HG02885 (cell line): ENCODE measurements around the gene RBM17.
"Not testable (repeated sequence)": the region's sequence is repeated elsewhere in the genome, so short reads cannot be mapped to it uniquely, and the experiment has no call there.

ENCODE experiments used
- ATAC-seq: cut with Tn5 transposase; IDR thresholded peaks from one replicate; pipeline ENCODE4 v1.9.1; 2021; ENCODE audit warnings: mild to moderate bottlenecking; ENCODE audit not compliant: unreplicated experiment, poor library complexity

The RBM17 gene

DNA sequence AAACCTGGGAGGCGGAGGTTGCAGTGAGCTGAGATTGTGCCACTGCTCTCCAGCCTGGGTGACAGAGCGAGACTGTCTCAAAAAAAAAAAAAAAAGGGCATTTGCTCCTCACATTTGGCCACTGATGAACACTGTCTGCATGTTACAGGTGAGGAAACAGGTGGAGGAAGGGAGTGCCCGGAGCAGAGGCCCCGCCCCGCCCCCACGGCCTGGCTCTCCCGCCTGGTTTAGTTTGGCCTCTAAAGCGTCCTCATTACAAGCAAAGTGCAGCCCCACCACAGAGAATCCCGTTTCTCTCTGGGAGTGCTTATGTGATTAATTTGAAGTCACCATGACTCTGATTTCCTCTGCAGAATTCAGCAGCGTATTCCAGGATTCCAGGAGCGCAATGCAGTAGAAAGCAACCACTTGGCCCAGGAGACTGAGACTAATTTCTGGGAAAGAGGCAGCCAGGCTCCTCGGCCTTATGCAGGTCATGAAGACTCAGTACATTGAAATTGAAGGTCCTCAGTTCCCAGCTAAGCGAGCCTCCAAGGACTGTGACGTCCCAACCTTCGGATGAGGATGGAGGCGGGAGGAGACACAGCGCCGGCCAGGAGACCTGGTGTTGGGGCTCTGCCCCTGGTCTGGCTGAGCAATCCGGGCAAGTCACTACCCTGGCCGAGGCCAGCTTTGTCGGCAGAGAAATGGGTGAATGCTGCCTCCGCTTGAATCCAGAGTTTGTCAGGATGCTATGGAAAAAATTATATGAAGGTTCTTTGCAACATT, 44.7 kb downstream of the RBM17 start:
- ATAC-seq: no peak

DNA sequence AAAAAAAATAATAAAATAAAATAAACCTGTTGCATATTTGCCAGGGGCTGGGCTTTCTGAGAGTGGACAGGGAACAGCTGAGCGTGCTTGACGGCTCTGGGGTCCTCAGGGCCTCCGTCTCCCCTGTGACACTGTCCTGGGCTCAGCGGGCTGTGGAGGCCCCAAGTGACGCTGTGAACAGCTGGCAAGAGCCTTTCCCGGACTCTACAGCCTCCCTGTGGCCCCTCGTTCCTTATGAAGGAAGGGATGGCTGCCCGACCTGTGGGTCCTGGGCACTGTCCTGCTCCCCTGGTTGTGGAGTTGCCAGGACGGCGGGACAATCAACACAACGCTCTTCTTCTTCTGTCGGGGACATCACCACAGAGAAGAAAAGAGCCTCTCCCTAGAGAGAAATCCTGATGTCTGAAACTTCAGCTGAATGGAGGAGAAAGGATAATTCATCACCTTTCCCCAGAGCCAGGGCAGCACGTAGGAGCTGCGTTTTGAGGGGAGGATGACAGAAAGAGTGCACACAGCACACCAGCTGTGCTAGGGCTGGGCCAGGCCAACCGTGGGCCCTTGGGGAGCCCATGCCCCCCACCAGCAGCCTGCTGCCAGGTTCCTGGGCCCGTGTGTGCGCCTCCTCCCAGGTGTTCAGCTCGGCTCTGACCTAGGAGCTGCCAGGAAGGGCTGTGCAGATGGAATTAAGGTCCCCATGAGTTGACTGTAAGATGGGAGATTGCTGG, 45.4 kb downstream of the RBM17 start:
- ATAC-seq: no peak

DNA sequence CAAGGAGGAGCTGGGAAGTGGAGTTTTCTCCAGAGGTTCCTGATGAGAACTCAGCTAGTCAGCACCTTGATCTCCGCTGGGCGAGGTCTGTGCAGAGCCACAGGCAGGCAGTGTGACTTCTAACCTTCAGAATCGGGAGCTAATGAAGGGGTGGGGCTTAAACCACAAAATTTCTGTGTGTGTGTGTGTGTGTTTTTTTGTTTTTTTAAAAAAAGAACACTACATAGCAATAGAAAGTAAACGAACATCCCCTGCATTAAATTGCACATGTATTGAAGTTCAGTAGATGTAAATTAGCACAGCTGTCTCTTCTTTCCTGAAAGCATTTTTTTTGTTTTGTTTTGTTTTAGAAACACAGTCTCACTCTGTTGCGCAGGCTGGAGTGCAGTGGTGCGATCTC, 46.2 kb downstream of the RBM17 start:
- peak; percentile 50 for ATAC-seq

DNA sequence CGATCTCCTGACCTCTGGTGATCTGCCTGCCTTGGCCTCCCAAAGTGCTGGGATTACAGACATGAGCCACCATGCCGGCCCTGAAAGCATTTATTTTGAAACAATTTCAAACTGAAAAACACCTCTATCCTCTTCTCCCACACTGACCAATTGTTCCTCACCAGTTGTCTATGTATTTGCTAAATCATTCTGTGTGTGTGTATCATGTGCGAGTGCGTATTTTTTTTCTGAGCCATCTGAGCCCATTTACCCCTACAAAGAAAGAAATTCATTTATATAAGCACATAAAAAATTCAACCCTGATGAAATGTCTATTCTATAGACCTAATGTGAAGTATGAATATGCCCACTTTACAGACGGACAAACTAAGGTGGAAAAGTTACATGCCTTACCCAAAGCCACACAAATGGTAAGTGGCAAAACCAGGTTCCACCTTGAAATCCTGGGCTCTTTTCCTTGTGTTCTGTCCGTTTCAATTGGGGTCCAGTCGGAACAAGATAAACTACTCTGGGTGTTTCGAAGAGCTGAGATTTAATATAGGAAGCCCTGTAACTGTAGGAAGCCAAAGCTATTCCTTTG, 46.8 kb downstream of the RBM17 start:
- no peak for ATAC-seq

DNA sequence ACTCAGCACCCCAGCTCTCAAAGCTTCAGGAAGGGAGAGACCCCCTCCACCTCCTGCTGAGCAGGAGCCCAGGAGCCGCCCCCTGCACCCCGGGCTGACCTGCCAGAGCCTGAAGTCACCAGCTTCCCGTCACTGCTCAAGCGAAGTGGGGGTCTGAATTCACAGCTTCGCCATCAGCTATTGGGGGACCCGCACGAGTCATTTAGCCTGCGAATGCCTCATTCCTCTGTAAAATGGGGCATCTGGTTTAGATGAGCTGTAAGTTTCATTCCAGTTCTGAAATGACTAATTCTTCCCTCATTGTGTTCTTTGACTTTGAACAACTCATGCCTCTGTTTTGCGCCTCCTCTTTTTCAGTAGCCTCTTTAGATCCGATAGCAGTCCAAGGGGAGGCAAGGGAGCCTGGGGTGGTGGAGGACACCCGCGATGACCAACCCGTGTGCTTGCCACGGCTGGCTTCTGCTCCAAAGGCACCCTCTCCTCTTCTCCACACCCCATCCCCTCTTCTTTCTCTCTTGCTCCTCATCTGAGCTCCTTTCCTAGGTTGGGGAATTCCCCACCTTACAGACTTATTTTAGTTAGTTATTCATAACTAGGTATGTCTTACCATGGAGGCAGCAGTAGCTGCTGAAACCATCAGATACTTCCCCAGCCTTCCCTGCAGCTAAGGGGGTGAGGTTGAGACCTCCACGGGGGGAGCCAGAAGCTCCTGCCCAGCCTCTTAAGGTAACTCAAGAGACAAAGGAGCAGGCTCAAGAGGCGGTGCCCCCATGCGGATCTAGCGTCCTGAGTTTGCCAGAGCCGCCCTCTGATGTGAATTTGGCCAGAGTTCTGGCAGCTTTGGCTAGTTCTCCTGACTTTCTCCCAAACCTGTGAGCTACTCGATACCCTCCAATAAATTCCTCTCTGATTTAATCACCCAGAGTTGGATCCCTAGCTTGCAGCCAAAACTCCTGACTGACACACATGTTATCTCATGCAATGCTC, 47.7 kb downstream of the RBM17 start:
- ATAC-seq: peak; percentile 58

DNA sequence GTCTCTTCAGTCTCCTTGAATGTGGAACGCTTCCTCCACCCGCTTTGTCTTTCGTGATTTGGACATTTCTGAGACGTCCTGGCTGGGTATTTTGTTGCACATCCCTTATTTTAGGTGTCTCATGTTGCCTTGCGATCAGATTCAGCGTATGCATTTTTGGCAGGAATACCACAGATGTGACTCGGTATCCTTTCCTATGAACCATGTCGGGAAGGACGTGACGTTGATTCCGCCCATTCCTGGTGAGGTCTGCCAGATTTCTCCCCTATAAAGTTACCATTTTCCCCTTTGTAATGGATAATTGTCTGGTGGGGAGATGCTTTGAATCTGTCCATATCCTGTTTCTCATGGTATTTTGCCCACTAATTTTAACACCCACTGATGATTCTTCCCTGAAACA, 49.6 kb downstream of the RBM17 start:
- ATAC-seq: no peak

DNA sequence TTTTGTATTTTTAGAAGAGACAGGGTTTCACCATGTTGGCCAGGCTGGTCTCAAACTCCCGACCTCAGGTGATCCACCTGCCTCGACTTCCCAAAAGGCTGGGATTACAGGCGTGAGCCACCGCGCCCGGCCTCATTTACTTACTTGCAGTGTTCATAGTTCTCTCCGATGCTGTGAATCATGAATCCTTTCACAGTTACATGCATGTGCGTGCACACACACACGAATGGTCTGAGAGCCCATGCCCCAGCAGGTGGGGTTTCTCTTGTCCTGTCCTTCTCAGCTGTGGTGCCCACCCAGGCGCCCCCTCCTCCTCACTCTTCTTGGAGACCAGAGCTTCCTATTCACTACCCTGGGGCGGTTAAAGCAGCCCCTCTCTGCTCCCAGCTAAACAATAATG, 50.6 kb downstream of the RBM17 start:
- ATAC-seq: no peak

DNA sequence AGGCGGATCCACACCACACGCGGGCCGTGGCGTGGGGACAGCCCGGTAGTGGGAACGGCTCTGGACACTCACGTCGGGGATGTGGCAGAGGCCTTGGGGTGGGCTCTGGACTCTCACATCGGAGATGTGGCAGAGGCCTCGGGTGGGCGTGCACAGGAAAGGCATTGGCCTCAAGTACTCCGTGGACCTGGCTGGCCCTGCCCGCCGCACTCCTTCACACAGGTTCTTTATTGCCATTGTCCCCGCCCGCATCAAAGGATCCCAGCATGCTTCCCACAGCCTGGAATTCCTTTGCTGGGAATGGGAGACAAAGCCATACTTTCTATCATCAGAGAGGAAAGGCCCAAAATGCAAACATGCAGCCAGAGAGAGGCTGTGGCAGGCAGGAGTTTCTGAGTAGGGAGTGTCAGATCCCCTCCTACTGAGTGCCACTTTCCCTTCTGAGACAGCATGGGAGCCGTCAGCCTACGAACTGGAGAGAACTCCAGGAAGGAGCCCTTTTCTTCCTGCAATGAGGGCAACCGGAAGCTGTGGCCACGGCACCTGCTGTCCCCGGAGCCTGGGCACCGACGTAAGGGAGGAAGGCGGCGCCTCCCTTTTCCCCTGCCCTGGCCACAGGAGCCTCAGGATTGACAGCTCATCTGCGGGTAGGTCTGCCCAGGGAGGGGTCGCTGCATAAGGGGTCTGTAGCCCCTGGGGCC, 51.5 kb downstream of the RBM17 start:
- ATAC-seq: no peak

DNA sequence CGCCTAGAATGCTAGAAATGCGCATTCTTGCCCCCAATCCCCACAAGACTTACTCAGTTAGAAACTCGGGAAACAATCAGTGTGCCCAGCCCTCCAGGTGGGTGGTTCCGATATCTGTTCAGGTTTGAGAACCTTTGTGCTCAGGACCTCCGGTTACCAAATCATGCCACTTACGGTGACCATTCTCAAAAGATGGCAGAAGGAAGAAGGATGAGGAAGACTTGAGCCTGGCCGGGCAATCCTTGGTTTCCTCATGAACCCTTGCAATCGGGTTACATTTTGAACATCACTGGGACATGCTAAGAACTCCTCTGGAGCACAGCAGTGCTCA, 52.1 kb downstream of the RBM17 start:
- no peak for ATAC-seq

DNA sequence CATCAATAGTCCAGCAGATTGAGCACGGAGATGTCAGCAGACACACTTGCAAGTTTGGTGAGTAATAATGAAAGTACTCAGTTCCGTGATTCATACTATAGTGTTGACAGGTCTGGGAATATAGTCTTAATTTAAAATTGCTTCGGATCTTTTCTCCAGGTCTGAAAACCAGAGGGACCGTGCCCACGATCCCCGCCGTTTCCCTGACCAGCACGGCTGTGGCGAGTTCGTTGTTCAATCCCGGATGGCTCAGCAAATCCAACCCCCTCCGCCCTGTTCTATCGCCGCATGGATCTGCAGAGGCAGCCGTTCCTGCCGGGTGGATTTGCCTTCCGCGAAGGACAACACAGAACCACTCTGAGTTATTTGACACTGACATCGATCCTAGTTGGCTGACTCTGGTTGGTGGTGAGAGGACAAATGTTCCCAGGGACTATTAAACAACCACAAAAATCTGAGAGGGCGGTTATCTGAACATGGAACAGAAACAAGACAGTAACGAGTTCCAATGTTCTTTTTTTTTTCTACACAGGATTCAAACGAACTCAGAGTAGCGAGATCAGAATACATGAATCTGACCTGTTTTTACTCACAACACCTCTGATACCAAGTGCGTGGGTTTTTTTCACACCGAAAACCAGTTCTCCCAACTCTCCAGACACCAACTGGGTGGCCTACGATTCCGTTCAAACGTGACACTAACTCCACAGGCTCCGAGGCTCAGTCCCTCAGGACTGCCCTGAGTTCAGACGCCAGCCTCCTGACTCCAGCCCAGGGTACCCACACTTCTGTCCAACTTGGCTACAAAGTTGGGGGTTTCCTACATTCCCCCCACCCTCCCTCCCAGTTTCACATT, 52.7 kb downstream of the RBM17 start:
- ATAC-seq: peak; percentile 69

DNA sequence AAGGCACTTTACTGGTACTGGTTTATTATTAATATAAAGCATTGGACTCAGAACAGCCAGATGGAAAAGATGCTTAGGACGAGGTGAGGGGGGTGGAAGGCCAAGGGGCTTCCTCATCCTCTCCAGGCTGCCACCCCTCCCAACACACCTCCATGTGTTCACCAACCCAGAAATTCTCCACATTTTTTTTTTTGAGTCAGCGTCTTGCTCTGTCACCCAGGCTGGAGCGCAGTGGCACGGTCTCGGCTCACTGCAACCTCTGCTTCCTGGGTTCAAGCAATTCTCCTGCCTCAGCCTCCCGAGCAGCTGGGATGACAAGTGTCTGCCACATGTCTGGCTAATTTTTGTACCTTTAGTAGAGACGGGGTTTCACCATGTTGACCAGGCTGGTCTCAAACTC, 53.4 kb downstream of the RBM17 start:
- ATAC-seq: not testable (repeated sequence)

DNA sequence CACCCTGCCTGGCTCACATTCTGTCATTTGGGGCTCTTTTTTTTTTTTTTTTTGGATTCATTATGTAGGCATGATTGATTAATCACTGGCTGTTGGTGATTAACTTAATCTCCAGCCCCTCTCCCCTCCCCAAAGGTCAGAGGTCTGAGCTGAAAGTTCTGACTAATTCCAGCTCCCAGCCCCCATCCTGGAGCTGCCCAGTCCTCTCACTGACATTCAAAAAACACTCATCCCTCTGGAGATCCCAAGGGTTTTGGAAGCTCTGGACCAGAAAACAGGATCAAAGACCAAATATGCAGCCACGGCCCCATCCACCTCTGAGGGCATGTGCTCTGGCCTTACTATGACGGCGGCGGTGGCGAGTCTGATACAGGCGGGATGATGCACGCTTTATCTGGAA, 53.8 kb downstream of the RBM17 start:
- no peak for ATAC-seq

DNA sequence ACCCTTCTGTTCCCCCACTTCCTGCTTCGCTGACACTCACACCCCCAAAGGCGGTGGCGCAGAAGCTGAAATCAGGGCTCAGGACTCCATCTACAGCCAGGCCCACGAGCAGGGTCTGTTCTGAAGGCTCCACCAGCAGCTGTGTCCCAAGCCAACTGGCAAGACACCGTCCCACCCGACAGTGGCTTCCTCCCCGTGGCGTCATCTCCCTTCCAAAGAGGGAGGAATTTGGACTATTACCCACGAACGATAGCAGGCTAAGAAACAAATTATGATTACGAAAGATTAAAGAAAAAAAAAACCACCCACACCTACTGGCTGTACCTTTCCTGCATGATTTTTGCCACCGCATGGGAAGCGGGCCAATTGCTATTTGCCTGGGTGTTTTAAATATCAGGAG, 54.3 kb downstream of the RBM17 start:
- ATAC-seq: no peak

DNA sequence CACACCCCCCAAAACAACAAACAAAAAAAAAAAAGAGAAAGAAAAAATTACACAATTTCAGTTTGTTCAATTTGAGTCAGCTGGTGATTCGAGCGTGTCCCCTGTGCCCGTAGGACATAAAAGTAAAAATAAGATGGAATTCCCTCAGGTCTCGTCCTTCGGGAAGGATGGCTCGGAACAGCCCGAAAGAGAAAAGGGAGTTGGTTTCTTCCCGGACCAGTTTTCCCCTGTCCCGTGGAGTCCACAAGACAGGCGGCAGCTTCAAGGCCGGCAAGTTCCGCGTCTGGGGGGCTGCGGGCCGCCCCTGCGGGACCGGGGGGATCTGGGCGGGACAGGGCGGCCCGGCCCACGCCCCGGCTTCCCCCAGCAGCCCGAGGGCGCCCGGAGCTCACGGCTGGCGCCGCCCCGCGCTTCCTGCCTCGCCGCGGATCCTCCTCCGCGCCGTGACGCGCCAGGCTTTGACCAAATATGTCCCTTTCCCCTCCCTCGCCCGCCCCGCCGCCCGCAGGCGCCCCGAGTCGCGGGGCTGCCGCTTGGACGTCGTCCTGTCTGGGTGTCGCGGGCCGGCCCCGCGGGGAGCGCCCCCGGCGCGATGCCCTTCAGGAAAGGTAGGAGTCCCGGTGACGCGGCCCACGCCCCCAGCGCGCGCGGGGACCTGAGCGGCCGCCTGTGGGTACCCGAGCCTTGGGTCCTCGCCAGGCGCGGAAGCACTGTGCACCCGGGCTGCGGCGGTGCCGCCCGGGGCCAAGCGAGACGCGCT, 55.8 kb downstream of the RBM17 start:
- ATAC-seq: peak; percentile 79

DNA sequence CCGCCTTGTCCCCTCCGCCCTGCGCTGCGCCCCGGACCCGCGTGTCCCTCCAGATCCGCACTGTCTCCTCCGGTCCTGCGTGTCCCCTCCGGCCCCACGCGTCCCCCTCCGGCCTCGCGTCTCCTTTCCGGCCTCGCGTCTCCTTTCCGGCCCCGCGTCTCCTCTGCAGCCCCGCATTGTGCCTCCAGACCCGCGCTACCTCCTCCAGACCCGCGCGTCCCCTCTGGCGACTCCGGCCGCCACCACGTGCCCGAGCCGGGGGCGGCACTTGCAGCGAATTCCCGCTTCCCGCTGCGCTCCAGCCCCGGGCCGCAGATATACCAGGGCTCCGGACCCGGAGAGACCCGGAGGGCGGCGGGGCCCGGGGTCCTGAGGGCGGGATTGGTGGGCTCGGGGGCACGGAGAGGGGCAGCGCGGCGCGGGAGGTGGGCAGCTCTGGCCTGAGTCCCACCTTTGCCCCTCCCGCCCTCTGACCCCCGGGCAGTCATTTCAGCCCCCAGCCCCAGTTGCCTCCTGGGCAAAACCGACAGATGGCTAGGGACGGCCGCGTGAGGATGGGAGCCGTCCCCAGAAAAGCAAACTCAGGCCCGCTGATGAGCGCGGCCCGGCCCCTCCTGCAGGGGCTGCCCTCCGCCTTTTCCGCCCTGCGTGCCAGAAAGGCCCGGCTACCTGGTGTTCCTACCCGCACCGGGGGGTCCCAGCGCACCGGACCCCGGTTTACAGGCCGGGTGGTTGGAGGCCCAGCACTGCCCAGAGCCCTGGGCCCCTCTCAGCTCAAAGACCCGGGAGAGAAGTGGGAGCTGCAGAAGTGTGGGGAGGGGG, 56.5 kb downstream of the RBM17 start:
- ATAC-seq: peak; percentile 2

DNA sequence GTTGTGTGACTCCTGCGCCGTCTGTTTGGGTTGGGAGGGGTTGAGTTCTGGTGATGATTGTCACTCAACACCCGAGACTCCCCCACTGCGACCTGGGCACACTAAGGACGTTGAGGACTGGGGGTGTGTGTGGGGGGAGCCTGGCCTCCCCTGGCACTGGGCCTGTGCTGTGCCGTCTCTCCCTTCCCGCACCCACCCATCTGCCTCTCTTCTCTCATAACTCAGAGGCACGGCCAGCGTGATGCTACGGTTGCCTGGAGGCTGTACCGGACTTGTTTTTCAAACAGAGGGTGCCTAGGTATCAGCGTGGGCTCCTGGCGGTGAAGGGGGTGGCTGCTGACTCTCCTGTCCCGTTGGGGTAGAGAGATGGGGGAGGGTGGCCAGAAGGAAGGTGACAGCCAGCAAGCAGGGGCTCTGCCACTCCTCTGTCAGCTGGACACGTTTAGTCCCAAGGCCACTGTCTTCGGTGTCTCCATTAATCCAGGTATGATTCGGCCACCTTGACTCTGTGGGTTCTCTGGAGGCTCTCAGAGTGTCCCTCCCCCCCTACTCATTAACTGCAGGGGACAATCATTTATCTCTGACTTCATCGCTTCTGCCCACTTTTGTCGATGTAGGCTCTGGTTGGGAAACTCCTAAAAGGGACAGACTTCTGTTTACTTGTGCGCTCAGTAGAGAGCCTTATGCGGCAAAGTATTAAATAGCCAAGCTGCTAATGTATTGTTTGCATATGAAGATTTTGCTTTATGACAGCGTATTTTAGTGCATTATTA, 57.4 kb downstream of the RBM17 start:
- ATAC-seq: no peak

DNA sequence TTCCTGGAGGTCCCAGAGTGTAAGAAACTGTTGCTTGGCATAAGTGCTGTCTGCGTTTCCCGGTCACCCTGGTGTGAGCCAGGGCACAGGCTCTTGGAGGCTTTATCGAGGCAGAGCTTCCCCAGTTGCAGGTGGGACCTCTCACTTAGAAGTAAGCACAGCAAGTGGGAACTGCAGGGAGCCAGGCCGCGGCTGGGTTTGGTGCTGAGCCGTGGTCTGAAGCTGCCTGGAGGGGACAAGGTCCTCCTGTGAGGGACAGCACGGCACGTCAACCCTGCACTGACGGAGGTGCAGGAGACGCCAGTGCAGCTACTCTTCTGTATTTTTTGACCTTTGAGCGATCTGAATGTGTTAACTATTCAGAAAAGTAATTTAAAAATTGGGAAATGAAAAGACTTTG, 58.1 kb downstream of the RBM17 start:
- no peak for ATAC-seq
